Measurements from ENCODE around the gene DNM2. TPM values are rescaled to one million over a fixed set of nuclear protein-coding genes. Genes with fewer than 3 reads are reported as not detected.

DNM2 gene
- 92.7 and 108 TPM in 2 replicates for total RNA-seq

DNA sequence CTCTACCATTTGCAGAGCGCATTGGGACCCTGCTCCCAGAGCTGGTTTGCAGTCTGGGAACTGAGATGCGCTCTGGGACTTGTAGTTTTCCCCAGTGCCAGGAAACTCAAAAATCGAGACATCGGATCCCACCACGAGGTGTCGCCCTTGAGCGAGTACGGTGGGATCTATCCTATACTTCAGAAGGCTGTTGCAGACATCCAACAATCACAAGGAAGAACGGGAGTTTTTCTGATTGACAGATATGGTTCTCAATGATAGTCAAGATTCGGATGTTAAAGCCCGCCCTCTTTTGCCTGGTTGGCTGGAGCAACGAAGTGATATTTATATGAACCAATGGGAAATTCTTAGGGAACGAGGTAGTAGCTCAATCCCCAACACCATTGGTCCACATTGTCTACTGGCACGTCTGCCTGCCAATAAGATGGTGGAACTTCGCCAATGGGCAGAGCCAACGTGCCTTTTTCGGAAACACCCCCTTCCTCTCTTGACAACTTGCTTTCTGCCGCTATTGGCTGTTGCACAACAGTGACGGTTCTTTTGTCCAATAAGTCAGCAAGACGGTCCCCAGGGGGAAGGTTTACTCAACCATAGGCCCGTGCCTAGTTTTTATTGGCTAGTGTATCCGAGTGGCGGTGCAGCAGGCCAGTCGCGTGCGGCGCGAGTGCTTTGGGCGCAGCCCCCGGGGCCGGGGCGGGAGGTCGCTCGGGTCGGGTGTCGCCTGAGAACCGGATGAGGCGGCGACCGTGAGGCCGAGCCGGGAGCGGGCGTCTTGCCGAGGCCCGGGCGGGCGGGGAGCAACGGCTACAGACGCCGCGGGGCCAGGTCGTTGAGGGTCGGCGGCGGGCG is at the start of gene DNM2:
DNM2 (plus strand) TSS at position 724 of the 849 bp plus-strand sequence. CDS start 164 bp downstream, outside the sequence.

GRCh38 chr19:10835754-10836478 is 118.0 kb downstream of the DNM2 start, which contains the start of gene TMED1:
TMED1 (minus strand) TSS chr19:10836212; CDS start chr19:10836191, 21 bp downstream.

DNA sequence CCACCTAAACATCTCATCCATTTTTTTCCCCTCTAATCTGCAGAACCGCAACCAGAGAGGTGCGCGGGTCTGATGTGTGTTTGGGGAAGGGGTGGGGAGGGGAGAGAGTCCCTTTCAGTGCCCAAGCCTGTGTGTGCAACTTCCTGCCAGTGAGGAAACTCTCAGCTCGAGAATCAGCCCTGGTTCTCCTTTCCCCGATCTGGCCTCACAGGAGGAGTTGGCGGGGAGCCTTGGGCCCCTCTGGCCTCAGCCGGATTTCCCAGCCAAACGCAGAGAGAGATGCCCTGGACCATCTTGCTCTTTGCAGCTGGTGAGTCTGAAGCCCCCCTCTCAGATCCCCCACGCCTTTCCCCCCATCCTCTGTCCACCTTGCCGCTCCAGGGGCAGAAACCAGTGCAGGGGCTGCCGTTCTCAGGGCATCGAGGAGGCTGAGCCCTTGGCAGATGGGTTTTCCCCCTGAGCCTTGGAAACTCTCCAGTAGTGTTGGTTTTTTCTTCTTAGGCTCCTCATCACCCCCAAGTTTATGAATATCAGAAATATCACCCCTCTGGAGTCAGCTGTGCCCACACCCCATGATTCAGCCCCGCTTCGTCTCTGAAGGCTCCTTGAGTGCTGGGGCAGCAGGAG is 130.5 kb downstream of the DNM2 start, which contains the start of gene C19orf38:
C19orf38 (plus strand) TSS at position 186 of the 627 bp plus-strand sequence; CDS start at position 280, 94 bp downstream.

GRCh38 chr19:10870955-10871603 is 153.2 kb downstream of the DNM2 start, which contains the start of gene CARM1:
CARM1 (plus strand) TSS chr19:10871553; CDS start chr19:10871703, 150 bp downstream.

Other genes with a start within 250 kb of the DNM2 start
- gene KEAP1, start 214.7 kb upstream of the DNM2 start, total RNA-seq: 77.9 and 93.1 TPM in 2 replicates
- gene S1PR5, start 200.6 kb upstream of the DNM2 start, total RNA-seq: 0.12 and 0.44 TPM in 2 replicates
- 13.5 and 16.7 TPM in 2 replicates for gene ATG4D, start 174.2 kb upstream of the DNM2 start, total RNA-seq
- gene KRI1, start 152.1 kb upstream of the DNM2 start, total RNA-seq: 9.7 and 10.5 TPM in 2 replicates
- 7.1 and 19.3 TPM in 2 replicates for gene CDKN2D, start 149.1 kb upstream of the DNM2 start, total RNA-seq
- gene AP1M2, start 130.8 kb upstream of the DNM2 start, total RNA-seq: 0.77 and 0.87 TPM in 2 replicates
- gene SLC44A2, start 92.5 kb upstream of the DNM2 start, total RNA-seq: 30.7 and 55.0 TPM in 2 replicates
- gene ILF3, start 63.7 kb upstream of the DNM2 start, total RNA-seq: 111 and 172 TPM in 2 replicates
- gene QTRT1, start 16.6 kb upstream of the DNM2 start, total RNA-seq: 32.9 and 34.4 TPM in 2 replicates
- gene TMED1, start 118.1 kb downstream of the DNM2 start, total RNA-seq: 52.7 and 57.5 TPM in 2 replicates
- gene C19orf38, start 130.3 kb downstream of the DNM2 start, total RNA-seq: 0.25 TPM in 1 of 2 replicates, not detected in the other
- gene CARM1, start 153.5 kb downstream of the DNM2 start, total RNA-seq: 28.6 and 33.5 TPM in 2 replicates
- gene YIPF2, start 210.6 kb downstream of the DNM2 start, total RNA-seq: 98.9 and 144 TPM in 2 replicates
- 41.1 and 42.7 TPM in 2 replicates for gene TIMM29, start 210.7 kb downstream of the DNM2 start, total RNA-seq
- gene SMARCA4, start 243.0 kb downstream of the DNM2 start, total RNA-seq: 74.0 and 96.8 TPM in 2 replicates

All from uterine smooth muscle cell (primary cell).